Measurements from ENCODE around the gene TECPR1. TPM values are rescaled to one million over a fixed set of nuclear protein-coding genes. Genes with fewer than 3 reads are reported as not detected.

The TECPR1 gene
- total RNA-seq, 1 experiment from 2014 or later, result 26.4 TPM

GRCh38 chr7:98297626-98298286 lies 45.7 kb upstream of the TECPR1 start:
- Mint-ChIP-seq H3K27me3 (ENCODE audit: insufficient read depth, unreplicated experiment) (no peaks in the 10 kb centered on the region), H3K27ac (ENCODE audit: unreplicated experiment) (no peak overlapping the region), H3K36me3 (ENCODE audit: insufficient read depth, unreplicated experiment) (peaks cover 87% of the 10 kb centered on the region), H3K4me1 (ENCODE audit: low read depth, unreplicated experiment) (peaks cover 36% of the 10 kb centered on the region), H3K9me3 (ENCODE audit: unreplicated experiment) (no peaks in the 10 kb centered on the region), H3K4me3 (ENCODE audit: unreplicated experiment) (no peak overlapping the region)
- DNase-seq, result no peak
- TF ChIP-seq, protein P1, sequence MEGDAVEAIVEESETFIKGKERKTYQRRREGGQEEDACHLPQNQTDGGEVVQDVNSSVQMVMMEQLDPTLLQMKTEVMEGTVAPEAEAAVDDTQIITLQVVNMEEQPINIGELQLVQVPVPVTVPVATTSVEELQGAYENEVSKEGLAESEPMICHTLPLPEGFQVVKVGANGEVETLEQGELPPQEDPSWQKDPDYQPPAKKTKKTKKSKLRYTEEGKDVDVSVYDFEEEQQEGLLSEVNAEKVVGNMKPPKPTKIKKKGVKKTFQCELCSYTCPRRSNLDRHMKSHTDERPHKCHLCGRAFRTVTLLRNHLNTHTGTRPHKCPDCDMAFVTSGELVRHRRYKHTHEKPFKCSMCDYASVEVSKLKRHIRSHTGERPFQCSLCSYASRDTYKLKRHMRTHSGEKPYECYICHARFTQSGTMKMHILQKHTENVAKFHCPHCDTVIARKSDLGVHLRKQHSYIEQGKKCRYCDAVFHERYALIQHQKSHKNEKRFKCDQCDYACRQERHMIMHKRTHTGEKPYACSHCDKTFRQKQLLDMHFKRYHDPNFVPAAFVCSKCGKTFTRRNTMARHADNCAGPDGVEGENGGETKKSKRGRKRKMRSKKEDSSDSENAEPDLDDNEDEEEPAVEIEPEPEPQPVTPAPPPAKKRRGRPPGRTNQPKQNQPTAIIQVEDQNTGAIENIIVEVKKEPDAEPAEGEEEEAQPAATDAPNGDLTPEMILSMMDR (IDR thresholded peaks at IDR 0.05; ENCODE audit: insufficient read depth in 1 of 2, low read depth in 1 of 2, low read length in 1 of 2, severe bottlenecking in 1 of 2, unreplicated experiment in 1 of 2), result no peak
- Histone ChIP-seq H3K4me1 (peaks cover 30% of the 10 kb centered on the region), H3K4me3 (ENCODE audit: low read depth, low read length) (no peak overlapping the region), H3K36me3 (ENCODE audit: control insufficient read depth, insufficient read depth, low read length) (peaks cover 2% of the 10 kb centered on the region), H3K9me3 (no peaks in the 10 kb centered on the region), H3K27me3 (replicated peaks; ENCODE audit: control insufficient read depth, insufficient read depth, low read length) (no peaks in the 10 kb centered on the region)
- POLR2A ChIA-PET, result no interaction called here
- BruUV-seq (replicated peaks), result no TSS peak
- CTCF ChIA-PET, result no interaction called here
- intact Hi-C loops (cut with micrococcal nuclease; ENCODE audit: unreplicated experiment), result loop anchor here (10.0 kb wide), 2 partner anchors 447 to 547 kb away; no protein-coding TSS in a partner anchor

DNA sequence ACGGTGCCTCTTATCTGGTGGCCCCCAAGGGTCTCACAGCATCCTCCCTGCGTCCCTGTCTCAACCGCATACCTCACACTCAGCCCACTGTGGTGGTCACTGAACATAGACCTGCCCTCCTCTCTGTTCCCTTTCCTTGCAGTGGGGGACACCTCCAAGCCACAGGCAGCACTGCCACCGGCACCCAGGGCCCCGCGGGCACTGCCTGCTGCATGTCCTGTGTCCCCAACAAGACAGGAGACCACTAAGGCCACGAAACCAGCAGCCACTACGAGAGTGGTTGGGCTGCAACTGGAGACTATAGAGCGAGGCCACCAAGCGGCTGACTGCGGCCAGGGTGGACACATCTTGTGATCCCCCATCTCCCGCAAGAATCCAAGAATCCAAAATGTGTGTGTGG lies 44.8 kb upstream of the TECPR1 start:
- no peak for DNase-seq
- Histone ChIP-seq H3K4me3 (ENCODE audit: low read depth, low read length) (no peak overlapping the region), H3K4me1 (peaks cover 21% of the 10 kb centered on the region), H3K27me3 (replicated peaks; ENCODE audit: control insufficient read depth, insufficient read depth, low read length) (no peaks in the 10 kb centered on the region), H3K36me3 (ENCODE audit: control insufficient read depth, insufficient read depth, low read length) (peaks cover 2% of the 10 kb centered on the region), H3K9me3 (no peaks in the 10 kb centered on the region)
- peaks cover 30% of the 10 kb centered on the region for H3K4me1 Mint-ChIP-seq (ENCODE audit: low read depth, unreplicated experiment)
- no peaks in the 10 kb centered on the region for H3K9me3 Mint-ChIP-seq (ENCODE audit: unreplicated experiment)
- H3K4me3 Mint-ChIP-seq (ENCODE audit: unreplicated experiment), result no peak overlapping the region
- intact Hi-C loops (cut with micrococcal nuclease; ENCODE audit: unreplicated experiment), result loop anchor here (10.0 kb wide), 2 partner anchors 448 to 548 kb away; no protein-coding TSS in a partner anchor
- BruUV-seq (replicated peaks), result no TSS peak
- ChIA-PET POLR2A (no interaction called here), CTCF (interaction anchor here (1.4 kb wide), 1 partner anchor 114 kb away, joined by 3 read pairs; no protein-coding TSS in a partner anchor)
- H3K36me3 Mint-ChIP-seq (ENCODE audit: insufficient read depth, unreplicated experiment), result peaks cover 87% of the 10 kb centered on the region
- peak overlapping the region; percentile 68 for H3K27ac Mint-ChIP-seq (ENCODE audit: unreplicated experiment)
- no peaks in the 10 kb centered on the region for H3K27me3 Mint-ChIP-seq (ENCODE audit: insufficient read depth, unreplicated experiment)
- TF ChIP-seq, protein P1 (IDR thresholded peaks at IDR 0.05; ENCODE audit: insufficient read depth in 1 of 2, low read depth in 1 of 2, low read length in 1 of 2, severe bottlenecking in 1 of 2, unreplicated experiment in 1 of 2), result no peak

GRCh38 chr7:98295467-98296192 lies 43.6 kb upstream of the TECPR1 start:
- H3K9me3 Mint-ChIP-seq (ENCODE audit: unreplicated experiment), result no peaks in the 10 kb centered on the region
- H3K27me3 Mint-ChIP-seq (ENCODE audit: insufficient read depth, unreplicated experiment), result no peaks in the 10 kb centered on the region
- TF ChIP-seq, protein P1 (IDR thresholded peaks at IDR 0.05; ENCODE audit: insufficient read depth in 1 of 2, low read depth in 1 of 2, low read length in 1 of 2, severe bottlenecking in 1 of 2, unreplicated experiment in 1 of 2), result no peak
- CTCF ChIA-PET, result interaction anchor here (1.4 kb wide), 1 partner anchor 115 kb away, joined by 3 read pairs; no protein-coding TSS in a partner anchor
- H3K4me3 Mint-ChIP-seq (ENCODE audit: unreplicated experiment), result no peak overlapping the region
- intact Hi-C loops (cut with micrococcal nuclease; ENCODE audit: unreplicated experiment), result loop anchor here (10.0 kb wide), 2 partner anchors 449 to 549 kb away; no protein-coding TSS in a partner anchor
- Histone ChIP-seq H3K36me3 (ENCODE audit: control insufficient read depth, insufficient read depth, low read length) (peaks cover 2% of the 10 kb centered on the region), H3K4me1 (peaks cover 12% of the 10 kb centered on the region), H3K27me3 (replicated peaks; ENCODE audit: control insufficient read depth, insufficient read depth, low read length) (no peaks in the 10 kb centered on the region), H3K4me3 (ENCODE audit: low read depth, low read length) (no peak overlapping the region), H3K9me3 (no peaks in the 10 kb centered on the region)
- peaks cover 18% of the 10 kb centered on the region for H3K4me1 Mint-ChIP-seq (ENCODE audit: low read depth, unreplicated experiment)
- no TSS peak for BruUV-seq (replicated peaks)
- DNase-seq, result no peak
- H3K36me3 Mint-ChIP-seq (ENCODE audit: insufficient read depth, unreplicated experiment), result peaks cover 87% of the 10 kb centered on the region
- H3K27ac Mint-ChIP-seq (ENCODE audit: unreplicated experiment), result peak overlapping the region; percentile 85
- POLR2A ChIA-PET, result interaction anchor here (1.2 kb wide), 1 partner anchor 106 kb away, joined by 4 read pairs; the partner anchor contains the start of gene BAIAP2L1
